A549 treated with AZD9567 at 1 μM for 4 hours (cell line): ENCODE data around the gene GTF2IRD1. TPM values are rescaled to one million over a fixed set of nuclear protein-coding genes. Genes with fewer than 3 reads are reported as not detected.

ENCODE experiments used
- total RNA-seq: library from RNA; stranded (reverse); fragments of 200-300 nt; extraction: Qiagen RNA extraction; gene quantifications from 5 replicates; pipeline ENCODE4 v1.2.3, GENCODE V29; 2022; ENCODE audit not compliant: insufficient read depth

The GTF2IRD1 gene
- total RNA-seq: 15.3 to 19.6 TPM (median 15.9 TPM) in 5 replicates

GRCh38 chr7:74453322-74454011 lies at the start of gene GTF2IRD1:
TSS of gene GTF2IRD1 (plus strand) at chr7:74453906. CDS start at chr7:74508081, 54,175 bp downstream.

Other genes starting within 250 kb of the GTF2IRD1 start
- 0.48 to 3.3 TPM (median 0.87 TPM) in 5 replicates for gene LAT2, start 243.9 kb upstream of the GTF2IRD1 start, total RNA-seq
- 53.8 to 69.4 TPM (median 56.7 TPM) in 5 replicates for gene RFC2, start 199.5 kb upstream of the GTF2IRD1 start, total RNA-seq
- gene CLIP2, start 164.5 kb upstream of the GTF2IRD1 start, total RNA-seq: 15.3 to 16.6 TPM (median 16.0 TPM) in 5 replicates
- gene GTF2I, start 203.8 kb downstream of the GTF2IRD1 start, total RNA-seq: 63.6 to 92.0 TPM (median 82.7 TPM) in 5 replicates